Kidney epithelial cell (primary cell): Measurements from ENCODE around the gene PEX3. TPM values are rescaled to one million over a fixed set of nuclear protein-coding genes. Genes with fewer than 3 reads are reported as not detected.
A peak's percentile ranks its signal among the peaks of the same experiment; 100 is the strongest.
"Not testable (repeated sequence)": the region's sequence is repeated elsewhere in the genome, so short reads cannot be mapped to it uniquely, and the experiment has no call there.

ENCODE experiments used
- DNase-seq: peaks from one replicate; pipeline ENCODE4 v3.0.0-alpha.2; 2010; ENCODE audit warnings: low read depth
- H3K27me3 ChIP-seq: 2 replicates; pipeline ENCODE4 v1.6.0; 2011; ENCODE audit warnings: low read length; ENCODE audit not compliant: control insufficient read depth, insufficient read depth
- H3K36me3 ChIP-seq: 2 replicates; pipeline ENCODE4 v1.5.1; 2011; ENCODE audit warnings: low read length; ENCODE audit not compliant: control insufficient read depth, insufficient read depth
- H3K4me3 ChIP-seq: 2 replicates; pipeline ENCODE4 v1.5.1; 2011; ENCODE audit warnings: low read depth, mild to moderate bottlenecking, control low read depth, low read length
- total RNA-seq: library from RNA; depleted of rRNA; stranded (reverse); fragments of >200 nt; gene quantifications from 2 replicates; pipeline ENCODE4 v1.2.3, GENCODE V29; 2015
- TF ChIP-seq, protein P1 (sequence below): IDR thresholded peaks from 2 replicates; pipeline ENCODE4 v1.5.1; 2011; ENCODE audit warnings: mild to moderate bottlenecking, moderate library complexity, low read length, control low read depth, inconsistent platforms; ENCODE audit not compliant: insufficient read depth, poor library complexity, severe bottlenecking

PEX3 gene
- total RNA-seq, 1 donor from 2014 or later: 11.4 TPM

DNA sequence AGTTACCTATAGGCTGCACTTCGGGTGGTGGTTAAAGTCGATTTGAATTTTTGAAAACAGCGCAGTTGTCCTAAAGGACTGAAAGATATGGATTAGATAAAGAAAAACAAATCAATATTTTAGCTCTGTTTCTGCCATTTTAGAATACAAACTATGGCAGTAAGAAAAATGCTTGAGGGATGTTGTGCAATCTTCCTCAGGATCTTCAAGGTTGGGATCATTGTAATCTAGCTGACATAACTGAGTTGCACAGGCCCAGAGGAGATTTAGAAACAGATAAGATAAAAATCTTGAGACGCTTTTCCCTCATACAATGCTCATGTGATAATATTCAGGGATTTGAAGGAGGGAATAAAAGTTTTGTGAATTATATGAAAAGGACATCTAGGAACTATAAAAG lies 926 bp downstream of the PEX3 start:
- TF ChIP-seq, protein P1, sequence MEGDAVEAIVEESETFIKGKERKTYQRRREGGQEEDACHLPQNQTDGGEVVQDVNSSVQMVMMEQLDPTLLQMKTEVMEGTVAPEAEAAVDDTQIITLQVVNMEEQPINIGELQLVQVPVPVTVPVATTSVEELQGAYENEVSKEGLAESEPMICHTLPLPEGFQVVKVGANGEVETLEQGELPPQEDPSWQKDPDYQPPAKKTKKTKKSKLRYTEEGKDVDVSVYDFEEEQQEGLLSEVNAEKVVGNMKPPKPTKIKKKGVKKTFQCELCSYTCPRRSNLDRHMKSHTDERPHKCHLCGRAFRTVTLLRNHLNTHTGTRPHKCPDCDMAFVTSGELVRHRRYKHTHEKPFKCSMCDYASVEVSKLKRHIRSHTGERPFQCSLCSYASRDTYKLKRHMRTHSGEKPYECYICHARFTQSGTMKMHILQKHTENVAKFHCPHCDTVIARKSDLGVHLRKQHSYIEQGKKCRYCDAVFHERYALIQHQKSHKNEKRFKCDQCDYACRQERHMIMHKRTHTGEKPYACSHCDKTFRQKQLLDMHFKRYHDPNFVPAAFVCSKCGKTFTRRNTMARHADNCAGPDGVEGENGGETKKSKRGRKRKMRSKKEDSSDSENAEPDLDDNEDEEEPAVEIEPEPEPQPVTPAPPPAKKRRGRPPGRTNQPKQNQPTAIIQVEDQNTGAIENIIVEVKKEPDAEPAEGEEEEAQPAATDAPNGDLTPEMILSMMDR: no peak

DNA sequence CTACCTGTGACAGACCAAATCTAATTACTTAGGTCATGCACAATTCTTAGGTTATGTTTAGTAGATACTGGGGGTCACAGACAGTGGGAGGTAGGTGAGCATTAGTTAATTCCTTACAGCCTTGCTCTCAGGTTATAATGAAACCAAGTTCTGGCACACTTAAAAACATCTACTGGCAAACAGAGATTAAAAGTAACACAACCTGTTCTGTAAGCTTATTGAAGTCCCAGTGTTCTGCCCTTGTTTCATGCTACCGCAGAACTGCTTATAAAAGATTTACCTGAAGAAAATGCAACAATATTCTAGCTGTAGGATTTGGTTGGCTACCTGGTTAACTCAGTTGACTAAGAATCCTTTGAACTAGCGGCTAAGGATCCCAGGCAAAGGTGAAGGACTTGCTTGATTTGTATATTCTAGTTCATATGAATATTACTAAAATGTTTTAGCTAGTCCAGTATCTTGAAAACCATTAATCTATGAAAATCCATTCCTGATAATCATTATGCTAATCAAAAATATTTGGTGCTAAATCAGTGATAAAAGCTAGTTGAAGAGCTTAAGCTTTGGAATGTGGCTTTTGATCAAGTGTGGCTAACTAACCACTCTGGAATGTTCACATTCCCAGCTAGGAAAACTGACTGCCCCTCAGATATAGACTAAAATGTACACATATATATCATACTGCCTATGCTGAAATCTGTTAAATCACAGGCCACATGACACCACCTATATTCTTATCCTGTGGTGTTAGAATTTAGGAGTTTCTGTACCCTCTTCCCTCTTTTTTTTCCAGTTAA lies 7.2 kb downstream of the PEX3 start:
- H3K36me3 ChIP-seq: no peaks in the 10 kb centered on the region
- TF ChIP-seq, protein P1: no peak
- DNase-seq: no peak
- no peak overlapping the region for H3K4me3 ChIP-seq
- no peaks in the 10 kb centered on the region for H3K27me3 ChIP-seq

More for the DNA sequence above, 926 bp downstream of the PEX3 start:
- Histone ChIP-seq H3K36me3 (no peaks in the 10 kb centered on the region), H3K4me3 (peak overlapping the region; percentile 82), H3K27me3 (no peaks in the 10 kb centered on the region)
- no peak for DNase-seq

DNA sequence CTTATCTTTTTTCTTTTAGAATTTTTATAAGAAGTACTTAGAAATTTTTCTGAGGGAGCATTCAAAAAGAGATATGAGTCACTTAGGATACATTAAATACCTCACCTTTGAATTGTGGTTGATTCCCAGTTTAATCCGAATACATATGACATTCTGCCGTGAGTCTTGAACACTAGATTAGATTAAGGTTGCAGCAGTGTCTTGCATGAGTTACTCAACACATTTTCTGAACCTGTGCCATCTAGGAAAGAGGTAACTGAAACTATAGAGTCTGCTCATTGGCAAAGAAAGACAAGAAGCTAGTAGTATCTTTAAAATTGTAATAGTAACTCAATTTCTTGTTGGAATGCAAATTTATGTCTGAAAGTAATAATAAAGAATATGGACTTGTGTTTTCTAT lies 14.9 kb downstream of the PEX3 start:
- TF ChIP-seq, protein P1: no peak
- Histone ChIP-seq H3K4me3 (no peak overlapping the region), H3K27me3 (no peaks in the 10 kb centered on the region), H3K36me3 (no peaks in the 10 kb centered on the region)
- DNase-seq: no peak

DNA sequence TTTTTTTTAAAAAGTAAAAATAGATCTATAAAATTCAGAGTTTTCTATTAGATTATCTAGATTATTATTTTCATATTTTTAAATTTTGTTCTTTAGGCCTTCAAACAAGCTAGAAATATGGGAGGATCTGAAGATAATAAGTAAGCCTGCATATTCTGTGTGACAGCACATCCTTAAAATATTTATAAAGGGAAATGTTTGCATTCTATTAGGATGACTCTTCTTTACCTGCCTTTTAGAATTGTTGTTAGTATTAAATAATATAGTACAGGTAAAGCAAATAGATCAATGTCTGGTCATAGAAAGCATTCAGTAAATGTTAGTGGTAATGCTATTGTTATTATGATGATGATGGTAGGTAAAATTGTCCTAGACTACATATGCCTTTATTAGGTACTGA lies 17.4 kb downstream of the PEX3 start:
- H3K36me3 ChIP-seq: no peaks in the 10 kb centered on the region
- no peaks in the 10 kb centered on the region for H3K27me3 ChIP-seq
- H3K4me3 ChIP-seq: no peak overlapping the region
- TF ChIP-seq, protein P1: no peak
- no peak for DNase-seq

DNA sequence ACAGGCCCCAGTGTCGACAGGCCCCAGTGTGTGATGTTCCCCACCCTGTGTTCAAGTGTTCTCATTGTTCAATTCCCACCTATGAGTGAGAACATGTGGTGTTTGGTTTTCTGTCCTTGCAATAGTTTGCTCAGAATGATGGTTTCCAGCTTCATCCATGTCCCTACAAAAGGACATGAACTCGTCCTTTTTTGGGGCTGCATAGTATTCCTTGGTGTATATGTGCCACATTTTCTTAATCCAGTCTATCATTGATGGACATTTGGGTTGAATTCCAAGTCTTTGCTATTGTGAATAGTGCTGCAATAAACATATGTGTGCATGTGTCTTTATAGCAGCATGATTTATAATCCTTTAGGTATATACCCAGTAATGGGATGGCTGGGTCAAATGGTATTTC lies 18.2 kb downstream of the PEX3 start:
- not testable (repeated sequence) for H3K4me3 ChIP-seq, H3K27me3 ChIP-seq, DNase-seq, H3K36me3 ChIP-seq

DNA sequence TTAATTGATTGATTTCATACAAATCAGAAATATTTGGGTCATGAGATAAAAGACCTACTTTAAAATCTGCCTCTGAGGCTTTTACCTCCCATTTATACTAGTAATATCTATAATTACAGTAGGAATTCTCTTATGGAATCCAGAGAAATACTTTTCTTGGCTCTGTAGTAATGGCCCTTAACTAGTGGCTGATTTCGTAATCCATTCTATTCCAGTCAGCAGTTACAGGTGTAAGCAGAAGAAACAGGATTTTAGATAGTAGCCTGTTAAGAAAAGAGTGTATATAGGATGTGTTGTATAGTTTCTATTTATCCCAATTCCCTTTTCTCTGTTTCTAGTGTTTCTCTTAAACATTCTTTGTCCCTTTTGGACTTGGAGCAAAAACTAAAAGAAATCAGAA lies 21.2 kb downstream of the PEX3 start:
- no peak overlapping the region for H3K4me3 ChIP-seq
- no peak for DNase-seq
- TF ChIP-seq, protein P1: no peak
- no peaks in the 10 kb centered on the region for H3K36me3 ChIP-seq
- H3K27me3 ChIP-seq: no peaks in the 10 kb centered on the region
